Stimulated activated CD4-positive, alpha-beta T cell treated with anti-CD3 and anti-CD28 coated beads, Interleukin-4, amount 100 ng/mL, for 48 hours (primary cell): Measurements from ENCODE around the gene MMP10.

Experiments used
- DNase-seq, 2 donors: peaks; one replicate each; pipeline ENCODE4 v3.0.0-alpha.2; 2020; ENCODE audit warnings: low read depth in 2 of 2

The MMP10 gene

DNA sequence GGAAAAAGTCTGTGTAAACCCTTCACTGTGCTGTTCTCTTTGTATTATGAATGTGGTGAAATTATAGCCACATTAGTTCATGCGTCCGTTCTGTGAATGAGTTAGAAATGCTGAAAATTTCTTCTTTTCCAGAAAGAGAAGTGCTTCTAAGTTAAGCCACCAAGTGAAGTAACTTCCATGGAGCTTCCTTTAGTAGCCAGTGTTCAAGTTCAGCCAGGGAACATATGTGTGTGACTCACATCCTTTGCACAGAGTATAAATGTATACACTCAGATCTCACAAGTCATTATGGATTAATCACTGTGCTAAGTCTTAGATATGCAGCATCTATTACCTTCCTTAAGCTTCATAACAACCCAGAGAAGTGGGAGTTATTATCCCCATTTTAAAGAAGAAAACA, 52.5 kb downstream of the MMP10 start:
- DNase-seq: no peak

DNA sequence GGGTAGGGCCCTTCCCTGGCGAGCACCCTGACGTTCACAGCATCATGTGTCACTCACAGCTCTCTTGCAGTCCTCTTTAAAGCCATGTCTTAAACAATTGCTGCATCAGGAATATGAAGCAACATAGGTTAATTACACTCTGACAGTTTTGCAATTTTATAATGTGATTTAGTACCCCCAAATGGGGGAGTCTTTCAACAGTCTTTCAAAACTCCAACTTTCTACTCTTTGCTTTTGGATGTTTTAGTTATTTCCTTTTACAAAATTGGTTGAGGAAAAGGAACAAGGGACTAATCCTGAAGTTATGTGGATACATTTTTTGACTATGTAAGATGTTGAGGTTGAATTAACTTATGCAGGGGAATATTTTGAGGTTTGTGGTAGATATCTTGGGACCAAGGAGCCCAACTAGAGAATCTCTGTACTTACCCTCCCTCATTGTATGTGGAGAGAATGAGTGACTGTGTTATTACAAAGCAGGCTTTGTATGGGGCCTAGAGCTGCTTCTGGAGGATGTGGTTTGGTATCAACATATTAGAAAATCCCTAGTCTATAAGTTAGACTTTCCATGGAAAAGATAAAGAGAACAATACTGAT, 55.4 kb downstream of the MMP10 start, which contains the start of gene MMP8:
MMP8 (minus strand) TSS at position 51 of the 597 bp plus-strand sequence. CDS start 99 bp downstream, outside the sequence.
- no peak for DNase-seq

DNA sequence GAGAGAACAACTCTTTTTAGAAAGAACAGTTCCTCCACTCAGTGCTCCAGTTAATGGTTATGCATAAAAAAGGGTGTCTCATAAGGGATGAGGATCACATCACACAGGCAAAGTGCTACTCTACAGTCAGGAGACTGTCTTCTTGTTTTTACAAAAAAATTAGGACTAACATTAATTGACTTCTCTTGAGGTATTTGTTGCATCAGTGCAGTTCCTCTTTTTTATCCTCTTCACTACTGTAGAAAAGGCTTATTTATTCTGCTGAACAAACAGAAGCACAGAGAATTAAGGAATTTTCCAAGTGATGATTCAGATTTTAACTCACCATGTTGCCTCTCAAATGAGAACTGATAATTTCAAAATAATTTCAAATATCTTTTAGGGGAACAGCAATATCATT, 57.6 kb downstream of the MMP10 start:
- DNase-seq: no peak
